Mesenchymal stem cell (in vitro differentiated cells and primary cell): ENCODE measurements around the gene ASB10.

Experiments
- DNase-seq: peaks from one replicate; pipeline ENCODE4 v3.0.0-alpha.2; 2013
- H2AFZ ChIP-seq: one replicate; pipeline ENCODE4 v1.6.1; 2013; ENCODE audit warnings: low read depth, mild to moderate bottlenecking, control low read depth, inconsistent platforms, low read length, moderate library complexity
- H2AK5ac ChIP-seq: 2 replicates; pipeline ENCODE4 v1.6.1; 2013; ENCODE audit warnings: low read length, moderate library complexity, mild to moderate bottlenecking, inconsistent platforms; ENCODE audit not compliant: severe bottlenecking
- H2BK120ac ChIP-seq: one replicate; pipeline ENCODE4 v1.6.1; 2013; ENCODE audit warnings: low read depth, mild to moderate bottlenecking, inconsistent platforms, low read length, moderate library complexity
- H2BK12ac ChIP-seq, 2 experiments: one replicate each; pipeline ENCODE4 v1.6.1; 2013; ENCODE audit warnings: inconsistent platforms in 2 of 2, low read length in 2 of 2, mild to moderate bottlenecking in 2 of 2, moderate library complexity in 2 of 2, control low read depth in 1 of 2
- H2BK15ac ChIP-seq: one replicate; pipeline ENCODE4 v1.6.1; 2013; ENCODE audit warnings: mild to moderate bottlenecking, low read depth, inconsistent platforms; ENCODE audit not compliant: poor library complexity, severe bottlenecking
- H2BK5ac ChIP-seq: 2 replicates; pipeline ENCODE4 v1.6.1; 2013; ENCODE audit warnings: low read depth, mild to moderate bottlenecking, low read length, control low read depth, inconsistent platforms; ENCODE audit not compliant: poor library complexity, severe bottlenecking
- H3K14ac ChIP-seq, 2 experiments: one replicate each; pipeline ENCODE4 v1.6.1; 2013; ENCODE audit warnings: inconsistent platforms in 2 of 2, low read length in 2 of 2, control low read depth in 1 of 2, mild to moderate bottlenecking in 1 of 2, moderate library complexity in 1 of 2
- H3K18ac ChIP-seq, 2 experiments: one replicate each; pipeline ENCODE4 v1.6.1; 2013; ENCODE audit warnings: inconsistent platforms in 2 of 2, low read length in 2 of 2, control low read depth in 1 of 2, low read depth in 1 of 2, mild to moderate bottlenecking in 1 of 2
- H3K23ac ChIP-seq, 2 experiments: one replicate each; pipeline ENCODE4 v1.6.1; 2013; ENCODE audit warnings: inconsistent platforms in 2 of 2, low read length in 2 of 2, mild to moderate bottlenecking in 2 of 2, moderate library complexity in 2 of 2, control low read depth in 1 of 2
- H3K27ac ChIP-seq: 2 replicates; pipeline ENCODE4 v1.5.1; 2013; ENCODE audit warnings: mild to moderate bottlenecking, moderate library complexity, low read length, control low read depth, inconsistent platforms; ENCODE audit not compliant: poor library complexity, severe bottlenecking
- H3K27me3 ChIP-seq, 2 experiments: 2 replicates each; pipeline versions ENCODE4 v1.6.1 to v1.7.0; 2013; ENCODE audit warnings: low read length in 2 of 2, mild to moderate bottlenecking in 2 of 2, moderate library complexity in 2 of 2, control low read depth in 1 of 2, inconsistent platforms in 1 of 2; ENCODE audit not compliant: control insufficient read depth in 1 of 2, insufficient read depth in 1 of 2
- H3K36me3 ChIP-seq, 2 experiments: 2 replicates each; pipeline versions ENCODE4 v1.6.1 to v1.7.0; 2013; ENCODE audit warnings: low read length in 2 of 2, control low read depth in 1 of 2, inconsistent platforms in 1 of 2, low read depth in 1 of 2, mild to moderate bottlenecking in 1 of 2; ENCODE audit not compliant: insufficient read depth in 2 of 2, control insufficient read depth in 1 of 2
- H3K4ac ChIP-seq, 2 experiments: one replicate each; pipeline ENCODE4 v1.6.1; 2013; ENCODE audit warnings: inconsistent platforms in 2 of 2, low read length in 2 of 2, mild to moderate bottlenecking in 2 of 2, moderate library complexity in 2 of 2, control low read depth in 1 of 2, low read depth in 1 of 2
- H3K4me1 ChIP-seq: 2 replicates; pipeline ENCODE4 v1.6.1; 2013; ENCODE audit warnings: low read depth, low read length, control low read depth; ENCODE audit not compliant: control insufficient read depth, insufficient read depth
- H3K4me2 ChIP-seq: 2 replicates; pipeline ENCODE4 v1.6.1; 2013; ENCODE audit warnings: low read length, mild to moderate bottlenecking, inconsistent platforms; ENCODE audit not compliant: poor library complexity, severe bottlenecking
- H3K4me3 ChIP-seq, 2 experiments: 2 replicates each; pipeline versions ENCODE4 v1.5.1 to v1.7.0; 2013; ENCODE audit warnings: low read length in 2 of 2, mild to moderate bottlenecking in 2 of 2, control low read depth in 1 of 2, low read depth in 1 of 2; ENCODE audit not compliant: insufficient read depth in 1 of 2
- H3K79me1 ChIP-seq: replicated peaks from 2 replicates; pipeline ENCODE4 v1.6.1; 2013; ENCODE audit warnings: mild to moderate bottlenecking, control low read depth, low read length, inconsistent platforms; ENCODE audit not compliant: poor library complexity, severe bottlenecking
- H3K9ac ChIP-seq: 2 replicates; pipeline ENCODE4 v1.7.0; 2013; ENCODE audit warnings: mild to moderate bottlenecking, low read length, moderate library complexity
- H3K9me3 ChIP-seq: 2 replicates; pipeline ENCODE4 v1.7.0; 2013; ENCODE audit warnings: mild to moderate bottlenecking, low read length; ENCODE audit not compliant: control insufficient read depth
- H4K8ac ChIP-seq: one replicate; pipeline ENCODE4 v1.6.1; 2013; ENCODE audit warnings: inconsistent platforms, mild to moderate bottlenecking, low read length, moderate library complexity
- H4K91ac ChIP-seq: one replicate; pipeline ENCODE4 v1.6.1; 2013; ENCODE audit warnings: mild to moderate bottlenecking, low read length, inconsistent platforms
- WGBS: methylation state at CpG from one replicate; pipeline ENCODE4 v1.1.7; 2013; ENCODE audit warnings: mixed read lengths; 5-methylcytosine and 5-hydroxymethylcytosine counted together

ASB10 gene

GRCh38 chr7:151129117-151129959 is 57.7 kb downstream of the ASB10 start:
- peak overlapping the region; percentile 25 for H4K91ac ChIP-seq

DNA sequence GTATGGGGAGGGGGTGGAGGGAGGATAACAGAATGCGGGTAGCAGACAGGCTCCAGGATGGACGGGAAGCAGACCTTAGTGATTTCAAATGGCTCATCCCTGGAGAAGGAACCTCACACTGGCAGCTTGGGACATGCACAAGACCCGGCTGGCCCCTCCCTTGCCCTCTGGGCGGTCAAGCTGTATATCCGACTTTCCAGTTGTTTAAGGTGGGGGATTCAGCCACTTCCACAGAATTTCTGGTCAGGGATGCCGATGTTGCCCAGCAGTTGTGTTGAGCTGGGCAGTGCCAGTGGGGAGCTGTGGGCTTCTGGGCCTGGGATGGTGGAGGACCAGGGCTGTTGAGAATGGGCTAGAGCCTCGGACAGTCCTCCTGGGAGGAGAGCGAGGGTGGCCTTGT is 58.3 kb downstream of the ASB10 start:
- Histone ChIP-seq H3K4me1 (peaks cover 24% of the 10 kb centered on the region), H4K8ac (no peak overlapping the region), H3K23ac (no peak overlapping the region), H4K91ac (no peak overlapping the region), H2BK12ac (no peak overlapping the region), H2AK5ac (no peak overlapping the region), H2BK5ac (no peak overlapping the region), H3K4ac (no peak overlapping the region), H3K18ac (no peak overlapping the region), H3K27me3 (no peaks in the 10 kb centered on the region), H3K9ac (no peak overlapping the region), H2AFZ (no peak overlapping the region), H3K36me3 (peaks cover 84 to 85% of the 10 kb centered on the region in 2 experiments), H3K4me2 (no peak overlapping the region), H3K14ac (no peak overlapping the region), H2BK120ac (no peak overlapping the region), H3K4me3 (no peak overlapping the region), H3K9me3 (no peaks in the 10 kb centered on the region), H3K27ac (no peak overlapping the region), H3K79me1 (peaks cover 47% of the 10 kb centered on the region), H2BK15ac (no peak overlapping the region)
- no peak for DNase-seq
- WGBS = 90% methylated on average over 6 of the region's 8 CpGs

More at GRCh38 chr7:151129117-151129959, 57.7 kb downstream of the ASB10 start:
- Histone ChIP-seq H2AK5ac (no peak overlapping the region), H4K8ac (no peak overlapping the region), H3K4me1 (peaks cover 22% of the 10 kb centered on the region), H2BK5ac (no peak overlapping the region), H3K9me3 (no peaks in the 10 kb centered on the region), H3K27me3 (no peaks in the 10 kb centered on the region), H2BK15ac (no peak overlapping the region), H2BK12ac (no peak overlapping the region), H3K18ac (no peak overlapping the region), H3K4me3 (no peak overlapping the region), H3K27ac (no peak overlapping the region), H2AFZ (no peak overlapping the region), H3K4ac (no peak overlapping the region), H3K79me1 (peaks cover 44% of the 10 kb centered on the region), H3K9ac (no peak overlapping the region), H3K36me3 (peaks cover 84 to 85% of the 10 kb centered on the region in 2 experiments), H3K4me2 (no peak overlapping the region), H2BK120ac (no peak overlapping the region), H3K23ac (no peak overlapping the region), H3K14ac (no peak overlapping the region)
- no peak for DNase-seq
- 96% methylated on average over 27 of the region's 28 CpGs for WGBS

- Histone ChIP-seq H3K4me2 (no peak overlapping the region), H3K27ac (no peak overlapping the region), H3K4ac (no peak overlapping the region), H3K9me3 (no peaks in the 10 kb centered on the region), H2BK5ac (no peak overlapping the region), H4K91ac (no peak overlapping the region), H2BK15ac (no peak overlapping the region), H3K9ac (no peak overlapping the region), H3K36me3 (peaks cover 85% of the 10 kb centered on the region in 2 experiments), H2BK12ac (no peak overlapping the region), H3K79me1 (peaks cover 52% of the 10 kb centered on the region), H3K18ac (no peak overlapping the region), H2AFZ (no peak overlapping the region), H2AK5ac (no peak overlapping the region), H3K4me1 (peaks cover 24% of the 10 kb centered on the region), H3K23ac (no peak overlapping the region), H3K4me3 (no peak overlapping the region), H3K27me3 (no peaks in the 10 kb centered on the region), H3K14ac (no peak overlapping the region), H2BK120ac (no peak overlapping the region), H4K8ac (no peak overlapping the region)
- 92% methylated on average over 14 of the region's 14 CpGs for WGBS
- DNase-seq = no peak
Measured at GRCh38 chr7:151128144-151128543, 58.9 kb downstream of the ASB10 start.

DNA sequence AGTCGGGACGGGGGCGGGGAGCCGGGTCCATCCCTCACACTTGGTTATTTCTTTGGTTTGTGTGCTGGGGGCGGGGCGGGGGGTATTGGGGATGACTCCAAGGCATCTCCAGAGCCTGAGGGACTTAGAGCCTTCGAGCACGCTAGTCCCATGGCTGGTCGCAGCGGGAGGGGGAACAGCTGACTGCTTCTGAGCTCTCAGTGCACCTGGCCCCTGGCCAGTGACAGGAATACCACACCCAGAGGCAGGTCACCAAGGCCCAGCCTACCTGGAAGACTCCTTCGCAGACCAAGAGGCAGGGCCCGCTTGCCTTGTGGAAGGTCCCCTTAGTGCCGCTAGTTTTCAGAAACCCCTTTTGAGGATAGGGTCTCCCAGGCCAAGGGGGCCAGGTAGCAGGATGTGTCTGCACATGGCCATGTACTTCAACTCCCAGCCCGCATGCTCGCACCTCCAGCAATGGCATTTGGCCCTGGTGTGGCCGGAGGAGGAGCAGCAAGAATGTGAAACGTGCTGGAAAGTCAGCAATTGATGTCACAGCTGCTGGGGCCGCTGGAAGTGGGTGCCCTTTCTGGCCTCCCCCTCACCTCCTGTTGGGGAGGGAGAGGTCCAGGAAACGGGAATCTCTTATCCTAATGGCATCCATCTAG is 60.4 kb downstream of the ASB10 start:
- Histone ChIP-seq H3K18ac (no peak overlapping the region), H4K91ac (peak overlapping the region; percentile 34), H3K23ac (no peak overlapping the region), H4K8ac (peak overlapping the region; percentile 41), H2AFZ (no peak overlapping the region), H2BK12ac (no peak overlapping the region), H3K4me1 (peaks cover 24% of the 10 kb centered on the region), H3K27me3 (no peaks in the 10 kb centered on the region), H2BK120ac (no peak overlapping the region), H3K27ac (no peak overlapping the region), H2BK5ac (no peak overlapping the region), H3K36me3 (peaks cover 74 to 85% of the 10 kb centered on the region in 2 experiments), H3K4me3 (no peak overlapping the region), H3K79me1 (peaks cover 49% of the 10 kb centered on the region), H3K4me2 (no peak overlapping the region), H3K9ac (no peak overlapping the region), H3K14ac (no peak overlapping the region), H2BK15ac (no peak overlapping the region), H3K9me3 (no peaks in the 10 kb centered on the region), H2AK5ac (no peak overlapping the region), H3K4ac (no peak overlapping the region)
- DNase-seq = no peak
- 63% methylated on average over 17 of the region's 19 CpGs for WGBS
